ENCODE measurements around the gene DRGX.

Gene DRGX

GRCh38 chr10:49395741-49396665 lies at the start of gene DRGX:
TSS of gene DRGX (minus strand) at chr10:49396089. CDS start at chr10:49395440, 649 bp downstream.
- DNase-seq: no peak

GRCh38 chr10:49444349-49444748 lies 48.5 kb upstream of the DRGX start:
- no peak for TF ChIP-seq GATA1 (IDR thresholded peaks at IDR 0.05; ENCODE audit: low read depth, low read length)
- no peak for TF ChIP-seq POLR2A (IDR thresholded peaks at IDR 0.05; ENCODE audit: low read length)
- DNase-seq: no peak

More at GRCh38 chr10:49395741-49396665, at the start of gene DRGX:
- no peak for TF ChIP-seq GATA1 (IDR thresholded peaks at IDR 0.05; ENCODE audit: low read depth, low read length)
- TF ChIP-seq POLR2A (IDR thresholded peaks at IDR 0.05; ENCODE audit: low read length): no peak

GRCh38 chr10:49442863-49443262 lies 47.0 kb upstream of the DRGX start:
- no peak for TF ChIP-seq GATA1 (IDR thresholded peaks at IDR 0.05; ENCODE audit: low read depth, low read length)
- TF ChIP-seq POLR2A (IDR thresholded peaks at IDR 0.05; ENCODE audit: low read length): no peak
- DNase-seq: no peak

GRCh38 chr10:49441488-49442476 lies 45.9 kb upstream of the DRGX start:
- no peak for DNase-seq
- TF ChIP-seq GATA1 (IDR thresholded peaks at IDR 0.05; ENCODE audit: low read depth, low read length) (no peak), POLR2A (IDR thresholded peaks at IDR 0.05; ENCODE audit: low read length) (no peak)

GRCh38 chr10:49435225-49435624 lies 39.3 kb upstream of the DRGX start:
- no peak for DNase-seq
- TF ChIP-seq GATA1 (IDR thresholded peaks at IDR 0.05; ENCODE audit: low read depth, low read length) (no peak), POLR2A (IDR thresholded peaks at IDR 0.05; ENCODE audit: low read length) (no peak)

- no peak for DNase-seq
- TF ChIP-seq POLR2A (IDR thresholded peaks at IDR 0.05; ENCODE audit: low read length): no peak
- TF ChIP-seq GATA1 (IDR thresholded peaks at IDR 0.05; ENCODE audit: low read depth, low read length): no peak
Measured at GRCh38 chr10:49433069-49433468, 37.2 kb upstream of the DRGX start.

- TF ChIP-seq GATA1 (IDR thresholded peaks at IDR 0.05; ENCODE audit: low read depth, low read length): no peak
- TF ChIP-seq POLR2A (IDR thresholded peaks at IDR 0.05; ENCODE audit: low read length): no peak
- no peak for DNase-seq
Measured at GRCh38 chr10:49431426-49431825, 35.5 kb upstream of the DRGX start.

- TF ChIP-seq POLR2A (IDR thresholded peaks at IDR 0.05; ENCODE audit: low read length): no peak
- no peak for TF ChIP-seq GATA1 (IDR thresholded peaks at IDR 0.05; ENCODE audit: low read depth, low read length)
- no peak for DNase-seq
Measured at GRCh38 chr10:49429458-49429857, 33.6 kb upstream of the DRGX start.

GRCh38 chr10:49426490-49427360 lies 30.8 kb upstream of the DRGX start:
- TF ChIP-seq POLR2A (IDR thresholded peaks at IDR 0.05; ENCODE audit: low read length) (no peak), GATA1 (IDR thresholded peaks at IDR 0.05; ENCODE audit: low read depth, low read length) (no peak)
- no peak for DNase-seq

GRCh38 chr10:49419005-49419404 lies 23.1 kb upstream of the DRGX start:
- TF ChIP-seq POLR2A (IDR thresholded peaks at IDR 0.05; ENCODE audit: low read length) (no peak), GATA1 (IDR thresholded peaks at IDR 0.05; ENCODE audit: low read depth, low read length) (no peak)
- DNase-seq: no peak

- no peak for DNase-seq
- TF ChIP-seq GATA1 (IDR thresholded peaks at IDR 0.05; ENCODE audit: low read depth, low read length) (no peak), POLR2A (IDR thresholded peaks at IDR 0.05; ENCODE audit: low read length) (no peak)
Measured at GRCh38 chr10:49418328-49418727, 22.4 kb upstream of the DRGX start.

GRCh38 chr10:49418053-49418326 lies 22.1 kb upstream of the DRGX start:
- no peak for DNase-seq
- TF ChIP-seq POLR2A (IDR thresholded peaks at IDR 0.05; ENCODE audit: low read length): no peak
- TF ChIP-seq GATA1 (IDR thresholded peaks at IDR 0.05; ENCODE audit: low read depth, low read length): no peak

GRCh38 chr10:49417311-49418052 lies 21.6 kb upstream of the DRGX start:
- TF ChIP-seq GATA1 (IDR thresholded peaks at IDR 0.05; ENCODE audit: low read depth, low read length): no peak
- no peak for TF ChIP-seq POLR2A (IDR thresholded peaks at IDR 0.05; ENCODE audit: low read length)
- no peak for DNase-seq
